H9 (cell line): ENCODE measurements around the gene OSBP. TPM values are rescaled to one million over a fixed set of nuclear protein-coding genes. Genes with fewer than 3 reads are reported as not detected.

ENCODE experiments used
- DNase-seq: peaks from one replicate; pipeline ENCODE4 v3.0.0-alpha.2; 2017
- H2AFZ ChIP-seq: one replicate; pipeline ENCODE4 v1.6.1; 2013; ENCODE audit warnings: mild to moderate bottlenecking, low read length, control low read depth, moderate library complexity
- H2AK5ac ChIP-seq: 2 replicates; pipeline ENCODE4 v1.6.1; 2013; ENCODE audit warnings: low read length, control low read depth, mixed read lengths; ENCODE audit not compliant: insufficient read length
- H2BK120ac ChIP-seq: one replicate; pipeline ENCODE4 v1.6.1; 2013; ENCODE audit warnings: low read depth, mild to moderate bottlenecking, low read length, control low read depth, inconsistent platforms; ENCODE audit not compliant: poor library complexity, severe bottlenecking
- H2BK12ac ChIP-seq: 2 replicates; pipeline ENCODE4 v1.6.1; 2013; ENCODE audit warnings: low read length, control low read depth, mixed read lengths, low read depth; ENCODE audit not compliant: insufficient read length
- H2BK15ac ChIP-seq: 2 replicates; pipeline ENCODE4 v1.6.1; 2013; ENCODE audit warnings: low read depth, low read length, control low read depth
- H2BK20ac ChIP-seq: one replicate; pipeline ENCODE4 v1.6.1; 2013; ENCODE audit warnings: low read depth, mild to moderate bottlenecking, low read length, control low read depth, inconsistent platforms; ENCODE audit not compliant: poor library complexity, severe bottlenecking
- H2BK5ac ChIP-seq: 2 replicates; pipeline ENCODE4 v1.6.1; 2013; ENCODE audit warnings: low read length, control low read depth, mixed read lengths; ENCODE audit not compliant: insufficient read length
- H3K14ac ChIP-seq: 2 replicates; pipeline ENCODE4 v1.6.1; 2013; ENCODE audit warnings: low read length, control low read depth; ENCODE audit not compliant: insufficient read depth
- H3K18ac ChIP-seq: 2 replicates; pipeline ENCODE4 v1.6.1; 2013; ENCODE audit warnings: low read depth, mild to moderate bottlenecking, mixed read lengths, low read length, control low read depth; ENCODE audit not compliant: insufficient read length
- H3K23ac ChIP-seq: 2 replicates; pipeline ENCODE4 v1.6.1; 2013; ENCODE audit warnings: low read length, control low read depth, mixed read lengths, low read depth; ENCODE audit not compliant: insufficient read length
- H3K23me2 ChIP-seq: 2 replicates; pipeline ENCODE4 v1.6.1; 2013; ENCODE audit warnings: low read depth, mild to moderate bottlenecking, mixed read lengths, low read length, control low read depth; ENCODE audit not compliant: insufficient read length, poor library complexity, severe bottlenecking
- H3K27ac ChIP-seq: 2 replicates; pipeline ENCODE4 v1.5.1; 2013; ENCODE audit warnings: low read length, control low read depth, mixed read lengths, low read depth; ENCODE audit not compliant: insufficient read length
- H3K27me3 ChIP-seq: 2 replicates; pipeline ENCODE4 v1.6.1; 2013; ENCODE audit warnings: low read length, control low read depth, inconsistent platforms; ENCODE audit not compliant: insufficient read depth
- H3K4ac ChIP-seq: 2 replicates; pipeline ENCODE4 v1.6.1; 2013; ENCODE audit warnings: low read depth, mild to moderate bottlenecking, control low read depth, inconsistent platforms, low read length, moderate library complexity
- H3K4me1 ChIP-seq: 2 replicates; pipeline ENCODE4 v1.6.1; 2013; ENCODE audit warnings: low read length, control low read depth, inconsistent platforms; ENCODE audit not compliant: insufficient read depth
- H3K4me2 ChIP-seq: 2 replicates; pipeline ENCODE4 v1.6.1; 2013; ENCODE audit warnings: low read length, control low read depth, mixed read lengths; ENCODE audit not compliant: insufficient read length, insufficient read depth
- H3K56ac ChIP-seq: 2 replicates; pipeline ENCODE4 v1.6.1; 2013; ENCODE audit warnings: low read depth, mild to moderate bottlenecking, mixed read lengths, low read length, control low read depth; ENCODE audit not compliant: insufficient read length
- H3K79me1 ChIP-seq: 2 replicates; pipeline ENCODE4 v1.6.1; 2013; ENCODE audit warnings: low read depth, mild to moderate bottlenecking, moderate library complexity, low read length, control low read depth, inconsistent platforms; ENCODE audit not compliant: insufficient read depth, poor library complexity, severe bottlenecking
- H3K79me2 ChIP-seq: 2 replicates; pipeline ENCODE4 v1.6.1; 2013; ENCODE audit warnings: low read length, control low read depth, inconsistent platforms; ENCODE audit not compliant: insufficient read depth
- H3K9ac ChIP-seq: 2 replicates; pipeline ENCODE4 v1.6.1; 2013; ENCODE audit warnings: low read length, control low read depth, mixed read lengths; ENCODE audit not compliant: insufficient read length; ENCODE audit errors: extremely low read depth
- H3K9me3 ChIP-seq: one replicate; pipeline ENCODE4 v1.6.1; 2013; ENCODE audit warnings: low read depth, low read length, inconsistent platforms; ENCODE audit not compliant: control insufficient read depth
- H3T11ph ChIP-seq: one replicate; pipeline ENCODE4 v1.6.1; 2013; ENCODE audit warnings: mild to moderate bottlenecking, low read length, control low read depth, inconsistent platforms
- H4K20me1 ChIP-seq: one replicate; pipeline ENCODE4 v1.6.1; 2013; ENCODE audit not compliant: control insufficient read depth, insufficient read length, insufficient read depth
- H4K5ac ChIP-seq: 2 replicates; pipeline ENCODE4 v1.6.1; 2013; ENCODE audit warnings: low read depth, mild to moderate bottlenecking, mixed read lengths, low read length, control low read depth; ENCODE audit not compliant: insufficient read length
- H4K8ac ChIP-seq: replicated peaks from 2 replicates; pipeline ENCODE4 v1.6.1; 2013; ENCODE audit warnings: low read length, control low read depth, mixed read lengths, low read depth; ENCODE audit not compliant: insufficient read length
- H4K91ac ChIP-seq: 2 replicates; pipeline ENCODE4 v1.6.1; 2013; ENCODE audit warnings: low read depth, mild to moderate bottlenecking, moderate library complexity, mixed read lengths, low read length, control low read depth; ENCODE audit not compliant: insufficient read length
- H3K27ac Mint-ChIP-seq, 3 experiments: 2 replicates in 2 of 3; 3 replicates in 1 of 3; pipeline ENCODE4 v1.8.0; 2020 to 2021; ENCODE audit warnings: mixed read lengths in 3 of 3, mild to moderate bottlenecking in 1 of 3, moderate library complexity in 1 of 3
- H3K27me3 Mint-ChIP-seq: 2 replicates; pipeline ENCODE4 v1.8.0; 2021; ENCODE audit warnings: low read depth, mild to moderate bottlenecking, moderate library complexity, mixed read lengths
- H3K36me3 Mint-ChIP-seq, 3 experiments: 2 replicates in 2 of 3; 3 replicates in 1 of 3; pipeline ENCODE4 v1.8.0; 2020 to 2021; ENCODE audit warnings: low read depth in 3 of 3, mixed read lengths in 3 of 3; ENCODE audit not compliant: insufficient read depth in 1 of 3
- H3K4me1 Mint-ChIP-seq, 2 experiments: 2 replicates each; pipeline ENCODE4 v1.8.0; 2020; ENCODE audit warnings: mixed read lengths in 2 of 2
- H3K4me3 Mint-ChIP-seq, 2 experiments: 2 replicates in 1 of 2; 3 replicates in 1 of 2; pipeline ENCODE4 v1.8.0; 2020 to 2021; ENCODE audit warnings: mild to moderate bottlenecking in 2 of 2, mixed read lengths in 2 of 2, moderate library complexity in 1 of 2
- H3K9me3 Mint-ChIP-seq, 2 experiments: 2 replicates in 1 of 2; 3 replicates in 1 of 2; pipeline ENCODE4 v1.8.0; 2020; ENCODE audit warnings: mild to moderate bottlenecking in 2 of 2, mixed read lengths in 2 of 2, moderate library complexity in 1 of 2
- CTCF ChIP-seq: fragments of 200-600 bp; sonication (generic); conservative IDR thresholded peaks from 3 replicates; pipeline ENCODE4 v1.8.0; 2021; ENCODE audit warnings: antibody characterized with exemption, mild to moderate bottlenecking
- WGBS: extraction: QIAGEN DNeasy Blood & Tissue Kit; methylation state at CpG from one replicate; pipeline ENCODE4 v1.1.7; 2013; ENCODE audit warnings: missing lambda C conversion rate, low lambda C conversion rate, mixed read lengths; ENCODE audit not compliant: insufficient read length; ENCODE audit errors: extremely low coverage; 5-methylcytosine and 5-hydroxymethylcytosine counted together
- total RNA-seq: library from RNA; stranded (reverse); gene quantifications from 2 replicates; pipeline ENCODE4 v1.2.1, GENCODE V29; 2021

The OSBP gene
- total RNA-seq, 1 experiment from 2014 or later = 48.5 TPM

GRCh38 chr11:59559886-59560285 lies 55.7 kb downstream of the OSBP start:
- H3K27me3 Mint-ChIP-seq = peaks cover 14% of the 10 kb centered on the region
- H3K4me3 Mint-ChIP-seq = peak overlapping the region; percentile 91 to 94
- WGBS = no CpG with 5 or more reads among the region's 8 CpGs
- Histone ChIP-seq H3K23ac (no peak overlapping the region), H3K9ac (no peak overlapping the region), H3T11ph (no peak overlapping the region), H3K27me3 (no peaks in the 10 kb centered on the region), H3K23me2 (peaks cover 21% of the 10 kb centered on the region), H4K8ac (no peak overlapping the region), H3K9me3 (no peaks in the 10 kb centered on the region), H3K56ac (no peak overlapping the region), H3K27ac (no peak overlapping the region), H2BK20ac (no peak overlapping the region), H3K4me2 (peak overlapping the region; percentile 62), H3K4me1 (no peaks in the 10 kb centered on the region), H2BK5ac (no peak overlapping the region), H3K14ac (no peak overlapping the region), H2BK15ac (no peak overlapping the region), H2AK5ac (no peak overlapping the region), H2AFZ (no peak overlapping the region), H4K20me1 (no peaks in the 10 kb centered on the region), H4K91ac (no peak overlapping the region), H4K5ac (no peak overlapping the region), H3K4ac (no peak overlapping the region), H2BK120ac (no peak overlapping the region), H3K79me1 (no peaks in the 10 kb centered on the region), H3K79me2 (no peaks in the 10 kb centered on the region), H2BK12ac (no peak overlapping the region), H3K18ac (no peak overlapping the region)
- peaks cover 0 to 2% (median 0%) of the 10 kb centered on the region in 3 experiments; a peak in 2 of 7 replicates for H3K36me3 Mint-ChIP-seq
- DNase-seq = peak; percentile 47
- H3K27ac Mint-ChIP-seq = no peak overlapping the region; a peak in 1 of 7 replicates
- peaks cover 4% of the 10 kb centered on the region in 2 experiments; a peak in 3 of 5 replicates for H3K9me3 Mint-ChIP-seq
- TF ChIP-seq CTCF = no peak
- H3K4me1 Mint-ChIP-seq = peaks cover 17 to 28% of the 10 kb centered on the region in 2 experiments
